Measurements from ENCODE around the gene VPS26B.

The VPS26B gene

DNA sequence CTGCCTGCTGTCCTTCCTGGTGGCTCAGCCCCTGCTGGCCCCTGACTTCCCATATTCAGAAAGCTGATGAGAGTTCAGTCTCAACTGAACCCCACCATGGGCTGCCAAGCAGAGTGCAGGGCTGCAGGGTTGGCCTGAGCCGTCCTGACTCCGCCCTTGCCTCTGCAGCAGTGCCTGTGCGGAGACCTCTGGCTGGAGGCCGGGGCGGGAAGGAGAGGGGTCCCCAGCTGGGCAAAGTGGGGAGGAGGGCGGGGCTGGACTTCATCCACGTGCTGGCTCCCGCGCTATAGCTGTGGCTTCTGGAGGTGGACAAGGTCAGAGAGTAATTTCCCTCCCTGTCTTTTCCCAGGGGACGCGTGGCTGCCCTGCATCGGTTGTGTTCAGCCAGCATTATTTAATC, 65.3 kb downstream of the VPS26B start:
- Histone ChIP-seq H3K18ac (ENCODE audit: low read depth in 1 of 2, low read length in 2 of 2) (no peak overlapping the region), H3K14ac (ENCODE audit: low read length in 2 of 2) (no peak overlapping the region), H3K9ac (ENCODE audit: low read length) (no peak overlapping the region), H2BK5ac (ENCODE audit: low read depth, low read length, poor library complexity, severe bottlenecking) (no peak overlapping the region), H2AFZ (ENCODE audit: low read depth, low read length) (no peak overlapping the region), H3K4me3 (ENCODE audit: insufficient read depth in 1 of 2, low read depth in 1 of 2, low read length in 2 of 2) (no peak overlapping the region), H3K79me1 (replicated peaks; ENCODE audit: low read length, poor library complexity, severe bottlenecking) (no peaks in the 10 kb centered on the region), H3K27ac (ENCODE audit: low read length, poor library complexity, severe bottlenecking) (no peak overlapping the region), H3K23ac (ENCODE audit: low read length in 2 of 2) (no peak overlapping the region), H4K91ac (ENCODE audit: low read length) (no peak overlapping the region), H2BK120ac (ENCODE audit: low read depth, low read length) (no peak overlapping the region), H2BK15ac (ENCODE audit: low read depth, poor library complexity, severe bottlenecking) (no peak overlapping the region), H3K27me3 (ENCODE audit: control insufficient read depth in 1 of 2, insufficient read depth in 1 of 2, low read length in 2 of 2) (peaks cover 0 to 29% of the 10 kb centered on the region in 2 experiments), H3K4me1 (ENCODE audit: control insufficient read depth, insufficient read depth, low read depth, low read length) (no peaks in the 10 kb centered on the region), H3K4me2 (ENCODE audit: low read length, poor library complexity, severe bottlenecking) (no peak overlapping the region), H3K4ac (ENCODE audit: low read depth in 1 of 2, low read length in 2 of 2) (no peak overlapping the region), H2BK12ac (ENCODE audit: low read length in 2 of 2) (no peak overlapping the region), H4K8ac (ENCODE audit: low read length) (no peak overlapping the region), H2AK5ac (ENCODE audit: low read length, severe bottlenecking) (no peak overlapping the region), H3K9me3 (ENCODE audit: control insufficient read depth, low read length) (no peaks in the 10 kb centered on the region), H3K36me3 (ENCODE audit: control insufficient read depth in 1 of 2, insufficient read depth in 2 of 2, low read depth in 1 of 2, low read length in 2 of 2) (no peaks in the 10 kb centered on the region)
- DNase-seq = no peak
- WGBS = 75% methylated on average over 12 of the region's 12 CpGs

DNA sequence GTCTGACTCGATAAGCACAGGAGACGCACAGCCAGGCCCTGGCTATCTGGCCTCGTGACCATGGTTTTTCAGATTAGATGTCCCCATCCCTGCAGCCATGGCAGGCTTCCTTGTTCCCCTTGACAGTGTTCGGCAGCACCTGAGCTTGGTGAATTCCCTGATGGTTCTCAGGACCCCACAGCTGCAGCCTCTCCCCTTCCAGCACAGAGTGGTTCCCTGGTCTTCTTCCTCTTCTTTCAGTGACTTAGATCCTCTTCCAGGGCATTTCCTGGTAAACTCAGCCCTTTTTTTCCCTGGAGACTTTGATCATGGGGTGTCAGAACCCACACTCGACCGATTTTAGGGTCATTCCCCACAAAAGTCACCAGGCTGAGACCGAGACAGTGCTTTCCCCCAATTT, 66.2 kb downstream of the VPS26B start:
- H2BK15ac ChIP-seq (ENCODE audit: low read depth, poor library complexity, severe bottlenecking) = no peak overlapping the region
- H3K4me1 ChIP-seq (ENCODE audit: control insufficient read depth, insufficient read depth, low read depth, low read length) = no peaks in the 10 kb centered on the region
- H2AFZ ChIP-seq (ENCODE audit: low read depth, low read length) = no peak overlapping the region
- H4K91ac ChIP-seq (ENCODE audit: low read length) = no peak overlapping the region
- no peak overlapping the region for H3K14ac ChIP-seq (ENCODE audit: low read length in 2 of 2)
- H2BK5ac ChIP-seq (ENCODE audit: low read depth, low read length, poor library complexity, severe bottlenecking) = no peak overlapping the region
- no peak overlapping the region for H2BK120ac ChIP-seq (ENCODE audit: low read depth, low read length)
- no peak overlapping the region for H2BK12ac ChIP-seq (ENCODE audit: low read length in 2 of 2)
- DNase-seq = no peak
- H3K79me1 ChIP-seq (replicated peaks; ENCODE audit: low read length, poor library complexity, severe bottlenecking) = no peaks in the 10 kb centered on the region
- no peak overlapping the region for H3K4ac ChIP-seq (ENCODE audit: low read depth in 1 of 2, low read length in 2 of 2)
- H3K23ac ChIP-seq (ENCODE audit: low read length in 2 of 2) = no peak overlapping the region
- H3K4me3 ChIP-seq (ENCODE audit: insufficient read depth in 1 of 2, low read depth in 1 of 2, low read length in 2 of 2) = no peak overlapping the region
- WGBS = 79% methylated on average over 7 of the region's 7 CpGs
- H2AK5ac ChIP-seq (ENCODE audit: low read length, severe bottlenecking) = no peak overlapping the region
- H3K27ac ChIP-seq (ENCODE audit: low read length, poor library complexity, severe bottlenecking) = no peak overlapping the region
- H4K8ac ChIP-seq (ENCODE audit: low read length) = no peak overlapping the region
- no peak overlapping the region for H3K9ac ChIP-seq (ENCODE audit: low read length)
- no peak overlapping the region for H3K4me2 ChIP-seq (ENCODE audit: low read length, poor library complexity, severe bottlenecking)
- H3K27me3 ChIP-seq (ENCODE audit: control insufficient read depth in 1 of 2, insufficient read depth in 1 of 2, low read length in 2 of 2) = peaks cover 0 to 29% of the 10 kb centered on the region in 2 experiments
- no peaks in the 10 kb centered on the region for H3K9me3 ChIP-seq (ENCODE audit: control insufficient read depth, low read length)
- H3K18ac ChIP-seq (ENCODE audit: low read depth in 1 of 2, low read length in 2 of 2) = no peak overlapping the region
- no peaks in the 10 kb centered on the region for H3K36me3 ChIP-seq (ENCODE audit: control insufficient read depth in 1 of 2, insufficient read depth in 2 of 2, low read depth in 1 of 2, low read length in 2 of 2)

DNA sequence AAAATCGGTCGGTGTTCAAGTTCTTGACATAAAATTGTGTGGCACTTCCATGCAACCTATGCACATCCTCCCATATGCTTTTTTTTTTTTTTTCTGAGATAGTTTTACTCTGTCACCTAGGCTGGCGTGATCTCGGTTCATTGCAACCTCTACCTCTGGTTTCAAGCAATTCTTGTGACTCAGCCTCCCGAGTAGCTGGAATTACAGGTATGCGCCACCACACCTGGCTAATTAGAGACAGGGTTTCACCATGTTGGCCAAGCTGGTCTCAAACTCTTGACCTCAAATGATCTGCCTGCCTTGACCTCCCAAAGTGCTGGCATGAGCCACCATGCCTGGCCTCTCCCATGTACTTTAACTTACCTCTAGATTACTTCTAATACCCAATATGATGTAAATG, 66.7 kb downstream of the VPS26B start:
- Histone ChIP-seq H3K4me3 (ENCODE audit: insufficient read depth in 1 of 2, low read depth in 1 of 2, low read length in 2 of 2) (no peak overlapping the region), H3K4me2 (ENCODE audit: low read length, poor library complexity, severe bottlenecking) (no peak overlapping the region), H2BK15ac (ENCODE audit: low read depth, poor library complexity, severe bottlenecking) (no peak overlapping the region), H3K18ac (ENCODE audit: low read depth in 1 of 2, low read length in 2 of 2) (no peak overlapping the region), H3K23ac (ENCODE audit: low read length in 2 of 2) (no peak overlapping the region), H3K79me1 (replicated peaks; ENCODE audit: low read length, poor library complexity, severe bottlenecking) (no peaks in the 10 kb centered on the region), H3K4ac (ENCODE audit: low read depth in 1 of 2, low read length in 2 of 2) (no peak overlapping the region), H3K36me3 (ENCODE audit: control insufficient read depth in 1 of 2, insufficient read depth in 2 of 2, low read depth in 1 of 2, low read length in 2 of 2) (no peaks in the 10 kb centered on the region), H2BK5ac (ENCODE audit: low read depth, low read length, poor library complexity, severe bottlenecking) (no peak overlapping the region), H3K27ac (ENCODE audit: low read length, poor library complexity, severe bottlenecking) (no peak overlapping the region), H3K4me1 (ENCODE audit: control insufficient read depth, insufficient read depth, low read depth, low read length) (no peaks in the 10 kb centered on the region), H3K27me3 (ENCODE audit: control insufficient read depth in 1 of 2, insufficient read depth in 1 of 2, low read length in 2 of 2) (peaks cover 0 to 29% of the 10 kb centered on the region in 2 experiments), H2AFZ (ENCODE audit: low read depth, low read length) (no peak overlapping the region), H2BK12ac (ENCODE audit: low read length in 2 of 2) (no peak overlapping the region), H4K8ac (ENCODE audit: low read length) (no peak overlapping the region), H3K9ac (ENCODE audit: low read length) (no peak overlapping the region), H3K9me3 (ENCODE audit: control insufficient read depth, low read length) (no peaks in the 10 kb centered on the region), H4K91ac (ENCODE audit: low read length) (no peak overlapping the region), H2AK5ac (ENCODE audit: low read length, severe bottlenecking) (no peak overlapping the region), H2BK120ac (ENCODE audit: low read depth, low read length) (no peak overlapping the region), H3K14ac (ENCODE audit: low read length in 2 of 2) (no peak overlapping the region)
- WGBS = 66% methylated on average over 6 of the region's 6 CpGs
- DNase-seq = no peak

DNA sequence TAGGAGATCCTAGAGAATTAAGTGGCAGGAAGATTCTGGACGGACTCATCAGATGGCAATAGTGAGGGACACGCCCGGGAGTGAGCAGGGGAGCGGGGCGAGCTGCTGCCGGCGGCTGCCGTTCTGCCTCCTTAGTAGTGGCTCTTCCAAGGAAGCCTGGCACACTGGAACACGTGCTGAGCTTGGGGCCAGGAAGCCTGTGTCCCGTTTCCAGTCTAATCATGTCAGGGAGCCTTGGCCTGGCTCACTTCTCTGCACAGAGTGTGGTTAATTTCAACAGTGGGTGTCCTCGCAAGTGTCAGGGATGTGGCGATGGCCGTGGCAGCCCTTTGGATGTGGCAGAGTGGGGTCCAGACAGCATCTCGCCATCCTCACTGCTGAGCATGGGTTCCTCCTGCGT, 68.2 kb downstream of the VPS26B start:
- H3K4me1 ChIP-seq (ENCODE audit: control insufficient read depth, insufficient read depth, low read depth, low read length) = no peaks in the 10 kb centered on the region
- no peaks in the 10 kb centered on the region for H3K9me3 ChIP-seq (ENCODE audit: control insufficient read depth, low read length)
- no peak overlapping the region for H3K23ac ChIP-seq (ENCODE audit: low read length in 2 of 2)
- H2BK120ac ChIP-seq (ENCODE audit: low read depth, low read length) = no peak overlapping the region
- 73% methylated on average over 15 of the region's 15 CpGs for WGBS
- H2BK12ac ChIP-seq (ENCODE audit: low read length in 2 of 2) = no peak overlapping the region
- H2BK15ac ChIP-seq (ENCODE audit: low read depth, poor library complexity, severe bottlenecking) = no peak overlapping the region
- no peak overlapping the region for H3K14ac ChIP-seq (ENCODE audit: low read length in 2 of 2)
- H3K4ac ChIP-seq (ENCODE audit: low read depth in 1 of 2, low read length in 2 of 2) = no peak overlapping the region
- H3K4me3 ChIP-seq (ENCODE audit: insufficient read depth in 1 of 2, low read depth in 1 of 2, low read length in 2 of 2) = no peak overlapping the region
- no peak overlapping the region for H3K9ac ChIP-seq (ENCODE audit: low read length)
- no peak overlapping the region for H4K91ac ChIP-seq (ENCODE audit: low read length)
- no peaks in the 10 kb centered on the region for H3K79me1 ChIP-seq (replicated peaks; ENCODE audit: low read length, poor library complexity, severe bottlenecking)
- H2AFZ ChIP-seq (ENCODE audit: low read depth, low read length) = no peak overlapping the region
- no peak overlapping the region for H3K18ac ChIP-seq (ENCODE audit: low read depth in 1 of 2, low read length in 2 of 2)
- H3K4me2 ChIP-seq (ENCODE audit: low read length, poor library complexity, severe bottlenecking) = no peak overlapping the region
- H2AK5ac ChIP-seq (ENCODE audit: low read length, severe bottlenecking) = no peak overlapping the region
- H2BK5ac ChIP-seq (ENCODE audit: low read depth, low read length, poor library complexity, severe bottlenecking) = no peak overlapping the region
- DNase-seq = no peak
- no peak overlapping the region for H4K8ac ChIP-seq (ENCODE audit: low read length)
- H3K36me3 ChIP-seq (ENCODE audit: control insufficient read depth in 1 of 2, insufficient read depth in 2 of 2, low read depth in 1 of 2, low read length in 2 of 2) = no peaks in the 10 kb centered on the region
- H3K27me3 ChIP-seq (ENCODE audit: control insufficient read depth in 1 of 2, insufficient read depth in 1 of 2, low read length in 2 of 2) = peaks cover 0 to 27% of the 10 kb centered on the region in 2 experiments
- no peak overlapping the region for H3K27ac ChIP-seq (ENCODE audit: low read length, poor library complexity, severe bottlenecking)
